Measurements from ENCODE around the gene ZNF207. TPM values are rescaled to one million over a fixed set of nuclear protein-coding genes. Genes with fewer than 3 reads are reported as not detected.

The ZNF207 gene
- total RNA-seq (2021): 177 and 178 TPM in 2 replicates
- Bru-seq, nascent RNA: percentile 98 among the genes with signal in this experiment
- percentile 98 among the genes with signal in this experiment for BruChase-seq, experiment 1, labeled RNA remaining after a 2-hour chase
- BruChase-seq, experiment 2, labeled RNA remaining after a 6-hour chase: percentile 97 among the genes with signal in this experiment
- long read RNA-seq, full-length matches to known transcripts: 204 of 255 reads
- long read RNA-seq, partial matches to known transcripts: 9 of 255 reads
- long read RNA-seq, other reads (novel, unspliced or antisense): 42 of 255 reads

GRCh38 chr17:32349854-32350665, at the start of gene ZNF207:
TSS of gene ZNF207 (plus strand) at chr17:32350157. CDS start at chr17:32350286, 129 bp downstream.
- peaks cover 20% of the 10 kb centered on the region for H3K36me3 ChIP-seq (ENCODE audit: insufficient read depth, low read length, poor library complexity, severe bottlenecking)
- DNase-seq (ENCODE audit: low spot score): peak; percentile 93
- peak within 1 kb of the TSS; percentile 94 for H3K27ac ChIP-seq (ENCODE audit: low read depth, low read length, poor library complexity, severe bottlenecking)
- TSS peak; percentile 90 for BruUV-seq (replicated peaks)
- H3K4me3 ChIP-seq (ENCODE audit: low read depth, low read length, poor library complexity, severe bottlenecking): peak within 1 kb of the TSS; percentile 69
- H3K9me3 ChIP-seq (ENCODE audit: low read depth, low read length, poor library complexity, severe bottlenecking): no peaks in the 10 kb centered on the region
- H3K4me1 ChIP-seq (ENCODE audit: insufficient read depth, low read length, poor library complexity, severe bottlenecking): peaks cover 10% of the 10 kb centered on the region
- TF ChIP-seq EZH2 (IDR thresholded peaks at IDR 0.05; ENCODE audit: borderline replicate concordance, low read depth, low read length, poor library complexity, severe bottlenecking): no peak
- TF ChIP-seq, protein P1, sequence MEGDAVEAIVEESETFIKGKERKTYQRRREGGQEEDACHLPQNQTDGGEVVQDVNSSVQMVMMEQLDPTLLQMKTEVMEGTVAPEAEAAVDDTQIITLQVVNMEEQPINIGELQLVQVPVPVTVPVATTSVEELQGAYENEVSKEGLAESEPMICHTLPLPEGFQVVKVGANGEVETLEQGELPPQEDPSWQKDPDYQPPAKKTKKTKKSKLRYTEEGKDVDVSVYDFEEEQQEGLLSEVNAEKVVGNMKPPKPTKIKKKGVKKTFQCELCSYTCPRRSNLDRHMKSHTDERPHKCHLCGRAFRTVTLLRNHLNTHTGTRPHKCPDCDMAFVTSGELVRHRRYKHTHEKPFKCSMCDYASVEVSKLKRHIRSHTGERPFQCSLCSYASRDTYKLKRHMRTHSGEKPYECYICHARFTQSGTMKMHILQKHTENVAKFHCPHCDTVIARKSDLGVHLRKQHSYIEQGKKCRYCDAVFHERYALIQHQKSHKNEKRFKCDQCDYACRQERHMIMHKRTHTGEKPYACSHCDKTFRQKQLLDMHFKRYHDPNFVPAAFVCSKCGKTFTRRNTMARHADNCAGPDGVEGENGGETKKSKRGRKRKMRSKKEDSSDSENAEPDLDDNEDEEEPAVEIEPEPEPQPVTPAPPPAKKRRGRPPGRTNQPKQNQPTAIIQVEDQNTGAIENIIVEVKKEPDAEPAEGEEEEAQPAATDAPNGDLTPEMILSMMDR (conservative IDR thresholded peaks at IDR 0.05; ENCODE audit: low read depth, low read length): no peak
- intact Hi-C loops (cut with micrococcal nuclease; ENCODE audit: unreplicated experiment): loop anchor here (10.0 kb wide), 1 partner anchor 95 kb away; the partner anchor contains the start of gene PSMD11
- ChIA-PET CTCF (no interaction called here), POLR2A (ENCODE audit: low non-redundant PET) (interaction anchor here (0.8 kb wide), 1 partner anchor 342 kb away, joined by 3 read pairs; no protein-coding TSS in a partner anchor)
- H3K27me3 ChIP-seq (replicated peaks; ENCODE audit: insufficient read depth, low read depth, low read length, poor library complexity): no peaks in the 10 kb centered on the region

DNA sequence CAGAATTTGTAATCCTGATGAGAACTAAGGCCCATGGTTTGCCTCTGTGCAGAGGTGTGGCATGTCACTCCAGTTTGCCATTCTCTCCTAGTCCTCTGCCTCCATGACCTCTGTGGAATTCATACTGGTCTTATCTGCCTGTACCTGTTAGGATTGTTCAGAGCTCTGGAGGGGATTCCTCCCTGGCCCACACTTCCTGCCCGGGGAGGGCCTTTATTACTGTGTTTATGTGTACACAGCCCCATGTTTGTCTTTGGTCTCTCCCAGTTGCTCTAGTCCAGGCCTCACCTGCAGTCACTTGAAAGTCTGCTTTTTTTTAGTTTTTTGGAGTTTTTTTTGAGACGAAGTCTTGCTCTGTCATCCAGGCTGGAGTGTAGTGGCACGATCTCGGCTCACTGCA, 47.9 kb upstream of the ZNF207 start:
- peaks cover 14% of the 10 kb centered on the region for H3K4me1 ChIP-seq (ENCODE audit: insufficient read depth, low read length, poor library complexity, severe bottlenecking)
- intact Hi-C loops (cut with micrococcal nuclease; ENCODE audit: unreplicated experiment): no loop called here
- H3K36me3 ChIP-seq (ENCODE audit: insufficient read depth, low read length, poor library complexity, severe bottlenecking): no peaks in the 10 kb centered on the region
- DNase-seq (ENCODE audit: low spot score): no peak
- no peaks in the 10 kb centered on the region for H3K27me3 ChIP-seq (replicated peaks; ENCODE audit: insufficient read depth, low read depth, low read length, poor library complexity)
- ChIA-PET POLR2A (ENCODE audit: low non-redundant PET) (no interaction called here), CTCF (no interaction called here)
- H3K4me3 ChIP-seq (ENCODE audit: low read depth, low read length, poor library complexity, severe bottlenecking): no peak overlapping the region
- TF ChIP-seq, protein P1 (conservative IDR thresholded peaks at IDR 0.05; ENCODE audit: low read depth, low read length): no peak
- no peak for TF ChIP-seq EZH2 (IDR thresholded peaks at IDR 0.05; ENCODE audit: borderline replicate concordance, low read depth, low read length, poor library complexity, severe bottlenecking)
- H3K9me3 ChIP-seq (ENCODE audit: low read depth, low read length, poor library complexity, severe bottlenecking): no peaks in the 10 kb centered on the region
- no peak overlapping the region for H3K27ac ChIP-seq (ENCODE audit: low read depth, low read length, poor library complexity, severe bottlenecking)
- no TSS peak for BruUV-seq (replicated peaks)

DNA sequence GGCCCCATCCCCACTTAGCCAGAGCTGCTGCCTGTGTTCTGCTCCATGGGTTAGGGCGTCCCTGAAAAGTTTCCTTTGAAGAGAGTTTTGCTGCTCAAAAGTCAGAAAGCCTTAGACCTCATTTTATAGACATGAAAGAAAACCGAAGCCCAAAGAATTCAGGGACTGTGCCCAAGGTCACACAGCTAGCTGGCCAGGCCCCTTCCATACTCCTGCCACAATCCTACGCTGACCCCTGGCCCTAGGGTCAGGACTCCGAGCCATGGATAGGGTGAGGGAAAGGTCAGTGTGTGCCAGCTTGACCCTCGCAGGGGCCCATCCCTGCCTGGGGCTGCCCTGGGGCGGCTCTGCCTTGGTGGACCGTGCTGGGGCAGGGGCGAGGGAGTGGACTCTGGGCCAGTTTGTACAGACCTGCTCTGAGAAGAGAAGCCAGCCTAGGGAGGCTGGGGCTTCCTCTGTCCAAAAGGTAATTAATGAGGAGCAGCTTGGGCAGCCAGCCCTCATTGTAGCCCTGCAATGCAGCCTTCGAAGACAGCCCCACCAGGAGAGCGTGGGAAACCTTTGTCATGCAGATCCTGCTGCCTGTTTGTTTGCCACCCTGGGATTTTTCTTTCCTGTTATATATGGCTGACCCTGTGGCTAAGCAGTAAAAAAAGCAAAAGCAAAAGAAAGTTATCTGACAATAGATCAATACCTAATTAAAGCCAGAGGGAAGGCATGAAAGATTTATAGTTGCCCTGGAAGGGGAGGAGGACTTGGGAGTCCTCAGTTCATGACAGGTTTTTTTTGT, 46.9 kb upstream of the ZNF207 start:
- TF ChIP-seq, protein P1 (conservative IDR thresholded peaks at IDR 0.05; ENCODE audit: low read depth, low read length): no peak
- TF ChIP-seq EZH2 (IDR thresholded peaks at IDR 0.05; ENCODE audit: borderline replicate concordance, low read depth, low read length, poor library complexity, severe bottlenecking): no peak
- Histone ChIP-seq H3K27ac (ENCODE audit: low read depth, low read length, poor library complexity, severe bottlenecking) (no peak overlapping the region), H3K4me1 (ENCODE audit: insufficient read depth, low read length, poor library complexity, severe bottlenecking) (peaks cover 14% of the 10 kb centered on the region), H3K27me3 (replicated peaks; ENCODE audit: insufficient read depth, low read depth, low read length, poor library complexity) (no peaks in the 10 kb centered on the region), H3K36me3 (ENCODE audit: insufficient read depth, low read length, poor library complexity, severe bottlenecking) (no peaks in the 10 kb centered on the region), H3K4me3 (ENCODE audit: low read depth, low read length, poor library complexity, severe bottlenecking) (no peak overlapping the region), H3K9me3 (ENCODE audit: low read depth, low read length, poor library complexity, severe bottlenecking) (no peaks in the 10 kb centered on the region)
- BruUV-seq (replicated peaks): no TSS peak
- CTCF ChIA-PET: no interaction called here
- DNase-seq (ENCODE audit: low spot score): peak; percentile 18
- POLR2A ChIA-PET (ENCODE audit: low non-redundant PET): no interaction called here
- intact Hi-C loops (cut with micrococcal nuclease; ENCODE audit: unreplicated experiment): no loop called here
